Measurements from ENCODE around the gene PLEKHA6.

The PLEKHA6 gene

DNA sequence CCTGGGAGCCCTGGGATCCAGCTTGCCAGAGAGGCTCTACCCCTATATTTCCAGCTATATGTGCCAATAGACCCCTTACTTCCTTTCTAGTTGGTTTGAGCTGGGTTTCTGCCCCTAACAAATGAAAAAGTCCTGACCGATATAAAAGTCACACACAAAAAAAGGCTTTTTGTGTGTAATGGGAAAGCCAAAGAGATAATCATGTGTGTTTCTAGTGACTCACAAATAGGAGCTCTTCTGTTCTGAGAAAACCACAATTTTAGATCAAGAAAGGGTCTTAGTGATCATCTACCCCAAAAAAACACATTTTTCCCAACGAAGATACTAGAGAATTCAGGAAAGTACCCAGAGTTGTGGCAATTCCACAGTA lies 23.0 kb upstream of the PLEKHA6 start:
- no peak for DNase-seq

DNA sequence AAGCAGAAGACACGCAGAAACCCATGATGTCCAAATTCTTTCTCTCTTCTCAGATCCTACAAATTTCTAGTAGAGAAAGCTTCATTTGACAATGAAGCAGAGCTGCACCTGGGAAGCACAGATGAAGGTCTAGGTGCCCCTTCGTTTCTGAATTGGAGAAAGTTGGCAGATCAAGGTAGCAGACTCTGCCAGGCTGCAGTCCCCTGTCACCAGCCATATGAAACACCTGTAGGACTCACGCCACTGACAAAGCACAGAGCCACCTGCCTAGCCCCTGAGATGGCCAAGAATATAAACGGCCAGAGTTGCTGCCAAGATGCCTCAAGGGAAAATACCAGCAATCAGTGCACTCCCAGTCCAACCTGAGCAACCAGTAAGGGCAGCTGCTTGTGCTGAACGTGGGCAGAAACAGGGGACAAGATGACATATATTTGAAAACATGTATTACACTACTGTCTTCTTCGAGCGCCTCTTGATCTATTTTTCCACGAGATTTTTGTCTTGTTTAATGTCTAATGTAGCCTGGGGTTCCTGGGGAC lies 20.6 kb upstream of the PLEKHA6 start:
- no peak for DNase-seq

DNA sequence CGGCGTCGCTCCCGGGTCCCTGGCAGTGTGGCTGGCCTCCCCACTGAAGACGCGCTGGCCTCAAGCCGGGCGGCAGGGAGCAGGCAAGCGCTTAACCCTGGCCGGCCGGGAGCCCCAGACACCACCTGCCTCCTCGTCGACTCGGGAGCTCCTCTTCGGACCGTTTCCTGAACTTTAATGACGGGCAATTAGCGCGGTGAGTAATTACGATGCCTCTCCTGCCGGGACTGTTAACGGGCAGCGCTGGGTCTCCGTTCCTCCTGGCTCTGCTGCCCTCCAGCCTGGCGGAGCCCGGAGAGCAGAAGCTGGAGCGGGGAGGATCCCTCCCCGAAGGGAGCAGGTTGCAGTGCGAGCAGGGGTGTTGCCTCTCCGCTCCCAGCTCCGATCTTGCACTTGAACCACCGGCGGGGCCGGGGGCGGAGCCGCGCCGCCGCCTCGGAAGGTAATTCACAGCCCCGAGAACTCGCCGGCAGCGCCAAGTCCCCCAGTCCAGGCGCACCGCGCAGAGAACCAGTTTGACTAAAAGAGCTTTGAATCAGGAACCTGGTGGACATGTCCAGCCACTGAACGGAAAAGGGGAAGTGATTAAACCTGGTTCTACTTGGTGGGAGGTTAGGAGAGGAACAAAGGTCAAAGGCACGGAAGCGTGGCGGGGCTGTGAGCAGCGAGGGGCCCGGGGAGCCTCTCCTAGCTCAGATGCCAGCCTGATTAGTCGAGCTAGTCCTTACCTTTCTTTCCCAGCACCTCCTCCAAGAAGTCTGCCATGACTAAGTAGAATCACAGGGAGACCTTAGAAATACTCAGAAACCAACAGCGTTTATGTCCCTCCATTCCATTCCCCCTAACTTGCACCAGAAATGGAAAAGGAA lies 18.3 kb upstream of the PLEKHA6 start:
- DNase-seq: peak in 2 of 4 experiments; percentile 23 to 46

DNA sequence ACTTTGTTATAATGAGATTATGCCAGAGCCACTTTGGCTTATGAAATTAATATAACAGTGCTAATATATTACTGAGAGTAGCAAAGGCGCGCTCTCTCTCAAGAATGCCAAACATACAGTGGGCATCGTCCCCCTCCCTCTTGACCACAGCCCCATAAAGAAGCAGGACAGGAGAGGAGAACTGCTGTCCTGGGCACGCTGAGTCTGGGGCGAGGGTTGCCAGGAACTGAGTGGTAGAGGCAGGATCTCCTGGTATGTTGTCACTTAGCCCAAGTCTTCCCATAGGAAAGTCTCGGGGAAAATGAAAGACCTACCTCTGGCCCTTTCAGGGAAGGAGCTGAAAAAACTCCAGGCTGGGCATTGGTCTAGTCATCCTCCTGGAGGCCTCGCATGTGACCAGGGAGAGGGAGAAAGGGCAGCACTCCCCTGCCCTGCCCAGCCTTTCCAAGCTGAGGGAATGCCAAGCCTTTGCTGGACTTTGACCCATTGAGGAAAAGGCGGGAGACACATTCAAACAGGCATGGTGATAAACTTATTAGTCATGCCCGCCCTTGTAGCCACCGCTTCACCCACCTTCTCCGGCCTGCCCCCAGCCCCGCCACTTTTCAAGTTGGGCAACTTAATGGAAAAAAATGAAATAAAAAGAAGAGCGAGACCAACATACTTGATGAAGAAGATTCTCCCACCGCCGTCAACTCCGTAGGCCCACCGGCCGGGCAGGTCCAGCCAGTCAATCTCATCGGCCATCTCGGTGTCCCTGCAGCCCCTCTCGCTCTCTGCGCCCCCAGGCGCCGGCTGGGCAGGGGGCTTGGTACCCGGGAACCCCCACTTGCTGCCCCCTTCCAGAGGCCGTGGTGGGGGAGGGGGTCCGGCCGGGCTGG lies 17.4 kb upstream of the PLEKHA6 start:
- no peak for DNase-seq

DNA sequence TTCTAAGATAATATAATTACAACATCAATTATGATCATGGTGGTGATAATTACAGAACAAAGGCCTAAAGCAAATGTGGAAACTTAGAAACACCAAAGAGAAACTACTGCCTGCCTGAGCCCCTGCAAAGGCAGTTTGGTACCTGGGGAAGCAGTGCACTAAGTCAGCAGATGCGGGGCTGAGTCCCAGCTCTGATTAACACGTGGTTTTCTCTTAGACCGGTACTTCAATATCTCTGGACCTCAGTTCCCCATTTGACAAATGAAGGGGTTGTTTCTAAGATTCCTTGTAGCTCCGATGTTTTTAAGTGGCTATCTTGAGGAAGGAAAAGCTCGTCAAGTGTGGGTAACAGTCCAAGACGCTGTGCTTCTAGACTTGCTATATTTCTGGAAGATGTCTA lies 16.7 kb upstream of the PLEKHA6 start:
- DNase-seq: no peak

DNA sequence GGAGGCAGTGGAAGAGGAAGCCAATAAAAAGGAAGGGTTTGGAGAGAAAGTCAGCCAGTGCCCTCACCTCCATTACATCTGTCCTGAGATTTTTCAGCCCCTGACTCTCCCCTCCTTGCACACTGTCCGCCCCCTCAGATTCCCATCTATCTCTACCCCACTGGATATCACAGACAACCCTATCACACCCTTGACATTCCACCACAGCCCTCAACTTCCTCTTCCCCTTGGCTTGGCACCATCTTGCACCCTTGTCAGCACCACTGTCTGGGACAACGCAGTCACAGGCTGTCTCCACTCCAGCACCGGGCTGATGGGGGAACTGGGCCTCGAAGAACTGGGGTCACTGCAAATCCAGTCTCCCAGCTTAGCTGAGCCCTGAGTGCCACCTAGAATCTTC lies 14.2 kb upstream of the PLEKHA6 start:
- no peak for DNase-seq

DNA sequence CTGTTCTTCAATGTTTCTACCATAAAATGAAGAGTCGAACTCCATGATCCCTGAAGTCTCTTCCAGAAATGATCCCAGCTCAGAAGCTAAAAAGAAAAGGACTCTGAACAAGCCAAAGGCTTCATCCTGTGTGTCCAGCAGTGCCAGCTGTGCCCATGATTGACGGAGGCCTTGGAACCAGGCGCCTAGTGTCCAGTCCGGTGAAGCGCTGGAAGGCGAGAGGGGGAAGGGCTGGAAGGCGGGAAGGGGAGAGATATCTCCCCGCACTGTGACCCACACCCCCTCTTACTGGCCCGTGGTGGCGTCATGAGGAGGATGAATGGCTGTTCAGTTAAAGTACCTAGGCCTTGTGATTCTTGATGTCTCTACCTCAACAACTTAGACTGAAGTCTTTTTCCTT lies 10.4 kb upstream of the PLEKHA6 start:
- no peak for DNase-seq

DNA sequence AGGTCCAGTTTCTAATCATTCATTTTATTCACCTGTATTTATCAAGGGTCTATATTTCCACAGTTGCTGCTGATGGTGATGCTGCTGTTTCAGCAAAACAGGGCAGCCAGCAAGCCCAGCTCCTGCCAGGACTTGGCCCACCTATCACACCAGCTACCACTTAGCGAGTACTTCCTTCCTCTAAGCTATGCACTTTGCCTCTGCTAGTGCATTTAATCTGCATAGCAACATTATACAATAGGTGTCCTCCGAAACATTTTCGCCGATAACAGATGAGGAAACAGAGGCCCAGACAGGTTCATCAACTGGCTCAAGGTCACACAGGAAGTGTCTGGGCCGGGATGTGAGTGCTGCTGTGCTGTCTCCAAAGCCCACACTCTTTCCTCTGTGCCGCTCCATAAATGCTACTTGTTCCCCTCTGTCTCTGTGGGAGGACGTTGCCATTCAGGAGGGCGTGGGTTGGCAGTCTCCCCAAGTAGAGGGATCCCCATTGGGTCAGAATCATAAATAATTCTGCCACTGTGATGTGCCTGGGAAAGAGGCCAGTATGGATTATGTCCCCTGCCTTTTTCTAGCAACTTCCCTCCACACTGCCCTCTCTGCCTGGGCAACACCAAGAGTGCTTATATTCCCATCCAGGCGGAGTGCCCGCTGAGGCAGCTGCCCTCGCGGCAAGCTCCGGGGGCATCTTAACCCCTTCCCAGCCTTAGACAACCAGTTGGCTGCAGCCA lies 9.4 kb upstream of the PLEKHA6 start:
- no peak for DNase-seq

DNA sequence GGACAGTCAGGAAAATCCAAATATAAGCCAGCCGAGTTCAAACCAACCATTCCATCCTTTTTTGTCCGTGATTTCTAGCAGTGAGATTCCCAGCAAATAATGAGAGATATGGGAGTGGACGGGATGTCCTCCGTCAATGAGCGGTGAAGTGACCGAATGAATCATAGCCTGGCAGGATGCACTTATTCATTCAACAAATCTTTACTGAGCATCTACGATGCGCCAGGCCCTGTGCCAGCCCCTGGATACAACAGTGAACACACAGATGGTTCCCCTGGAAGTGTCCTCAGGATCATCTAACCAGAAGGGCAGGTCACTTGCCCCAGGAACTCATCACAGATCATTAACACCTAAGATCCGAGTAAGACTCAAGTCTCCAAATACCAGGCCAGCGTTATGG lies 8.2 kb upstream of the PLEKHA6 start:
- DNase-seq: no peak

DNA sequence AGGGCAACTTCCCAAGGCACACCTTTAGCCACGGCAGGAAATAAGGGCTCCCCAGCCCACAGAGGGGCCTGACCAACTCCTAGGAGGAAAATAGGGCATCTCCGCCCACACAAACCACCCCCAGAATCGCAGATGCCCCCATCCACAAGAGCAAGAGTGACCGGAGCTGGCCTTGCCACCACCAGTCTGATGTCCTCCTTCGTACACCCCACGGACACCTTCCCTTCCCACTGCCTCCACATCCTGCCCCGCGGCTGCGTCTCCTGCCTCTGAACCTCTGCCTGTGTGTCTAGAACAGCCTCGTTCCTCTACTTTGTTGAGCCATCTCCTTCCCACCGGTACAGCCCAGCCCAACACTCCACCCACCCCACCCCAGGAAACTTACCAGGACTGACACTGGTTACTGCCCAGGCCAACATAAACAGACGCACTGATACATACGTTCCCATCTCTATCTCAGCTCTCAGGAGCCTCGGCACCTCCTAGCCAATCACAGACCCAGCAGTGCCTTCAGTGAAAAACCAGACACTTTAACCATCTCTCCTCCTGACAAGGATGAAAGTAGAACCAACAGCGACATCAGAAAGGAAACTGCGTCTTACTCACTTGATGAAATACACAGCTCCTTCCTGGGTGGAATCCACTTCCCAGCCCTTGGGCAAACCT lies 7.6 kb upstream of the PLEKHA6 start:
- DNase-seq: no peak

DNA sequence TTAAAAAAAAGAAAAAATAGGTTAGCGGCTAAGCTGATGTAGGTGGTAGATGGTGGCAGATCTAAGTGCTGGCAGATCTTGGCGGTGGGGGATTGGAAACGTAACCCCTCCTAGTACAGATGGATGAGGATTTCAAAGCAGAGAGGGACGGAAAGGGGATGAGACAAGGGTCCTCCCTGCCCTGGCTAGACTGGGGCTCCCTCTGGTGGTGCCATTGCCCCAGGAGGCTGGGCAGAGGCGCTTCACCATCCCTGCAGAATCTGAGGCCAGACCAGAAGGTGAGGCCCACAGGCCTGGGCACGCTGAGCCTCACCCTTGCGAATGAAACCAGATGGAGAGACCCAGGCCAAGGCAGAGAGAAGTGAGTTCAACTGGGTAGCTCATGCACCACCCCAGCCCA lies 7.0 kb upstream of the PLEKHA6 start:
- no peak for DNase-seq

DNA sequence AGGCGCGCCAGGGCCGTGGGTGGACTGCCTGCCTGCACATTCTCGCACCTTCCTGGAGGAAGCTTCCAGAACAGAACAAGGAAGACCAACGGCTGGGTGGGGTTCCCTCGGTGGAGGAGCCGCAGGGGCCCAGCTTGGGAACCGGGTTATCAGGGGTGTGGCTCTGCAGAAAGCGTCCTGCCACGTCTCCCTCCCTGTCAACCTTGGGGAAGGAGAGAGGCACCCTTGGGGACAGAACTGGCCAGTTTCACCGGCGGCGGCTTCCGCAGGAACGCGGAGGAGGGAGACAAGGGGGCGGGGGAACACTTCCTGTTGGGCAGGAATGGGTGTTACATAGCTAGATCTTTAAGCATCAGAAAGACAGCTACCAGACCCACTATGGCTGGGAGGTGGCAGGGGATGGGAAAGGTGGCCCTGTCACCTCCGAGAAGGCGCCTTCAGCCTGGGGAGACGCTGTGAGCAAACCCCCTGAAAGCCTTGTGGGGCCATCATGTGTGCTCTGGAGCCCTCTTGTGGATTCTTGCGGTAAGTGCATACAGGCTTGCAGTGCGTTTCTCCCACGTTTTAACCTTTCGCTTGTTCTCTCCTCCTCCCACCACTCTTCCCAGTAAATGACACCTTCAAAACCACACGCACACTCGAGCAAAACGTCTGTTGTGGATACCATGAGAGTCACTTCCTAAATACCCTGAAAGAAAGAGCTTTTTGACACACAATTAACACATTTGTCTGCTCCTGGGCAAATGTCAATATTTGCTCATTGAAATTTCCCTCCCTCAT lies 3.8 kb upstream of the PLEKHA6 start:
- peak in 3 of 4 experiments; percentile 29 to 59 (median 30) for DNase-seq

DNA sequence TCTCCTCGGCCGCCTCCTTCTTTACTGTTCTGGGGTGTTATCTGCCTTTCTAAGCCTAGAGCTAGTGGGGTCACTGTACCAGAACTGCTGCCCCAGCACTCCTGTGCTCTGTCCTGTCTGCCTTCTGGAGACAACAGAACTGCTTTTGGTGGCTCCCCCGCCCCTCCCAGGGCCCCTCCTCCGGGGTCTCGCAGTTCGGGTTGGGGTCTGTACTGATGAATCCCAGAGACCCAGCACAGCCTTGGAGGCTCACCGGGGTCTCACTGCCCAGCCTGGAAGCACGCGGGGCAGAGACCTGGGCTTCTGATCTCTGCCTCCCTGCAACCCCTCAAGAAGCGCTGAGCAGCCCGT lies 3.2 kb upstream of the PLEKHA6 start:
- DNase-seq: no peak

DNA sequence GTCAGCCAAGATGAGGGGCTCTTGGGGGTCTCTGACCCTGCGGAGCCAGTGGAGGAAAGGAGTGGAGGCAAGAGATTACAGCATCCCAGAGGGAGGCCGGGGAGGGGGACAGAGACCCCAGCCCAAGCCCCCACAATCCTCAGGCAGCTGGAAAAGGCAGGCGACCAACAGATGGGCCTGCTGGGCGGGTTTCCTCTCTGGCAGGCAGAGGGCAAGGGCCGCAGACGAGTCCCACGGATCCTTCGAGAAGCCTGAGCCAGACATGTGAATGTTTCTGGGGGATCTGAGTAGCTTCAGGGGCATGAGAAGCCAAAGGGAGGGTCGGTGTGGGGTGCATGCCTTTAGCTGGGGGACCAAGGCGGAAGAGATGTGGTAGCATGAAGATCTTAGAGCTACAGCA lies 2.1 kb upstream of the PLEKHA6 start:
- DNase-seq: no peak

DNA sequence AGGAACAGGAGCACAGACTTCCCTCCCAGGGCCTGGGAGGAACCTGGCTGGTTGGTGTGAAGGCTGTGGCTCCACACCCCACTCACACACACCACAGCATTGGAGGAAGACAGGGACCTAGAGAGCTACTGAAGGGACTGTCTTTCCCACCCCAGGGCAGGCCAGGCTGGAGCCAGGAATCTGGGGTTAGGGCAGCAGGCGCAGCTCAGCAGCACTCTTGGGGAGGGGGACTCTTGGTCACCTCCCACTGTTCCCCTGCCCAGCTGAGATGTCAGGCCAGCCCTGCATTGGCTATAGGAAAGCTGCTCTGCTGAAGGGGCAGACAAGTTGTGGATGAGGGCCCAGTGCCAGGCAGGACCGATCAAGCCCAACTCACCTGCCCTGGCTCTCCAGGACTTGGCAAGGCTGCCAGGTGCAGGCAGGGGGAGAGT lies 1.6 kb upstream of the PLEKHA6 start:
- no peak for DNase-seq

DNA sequence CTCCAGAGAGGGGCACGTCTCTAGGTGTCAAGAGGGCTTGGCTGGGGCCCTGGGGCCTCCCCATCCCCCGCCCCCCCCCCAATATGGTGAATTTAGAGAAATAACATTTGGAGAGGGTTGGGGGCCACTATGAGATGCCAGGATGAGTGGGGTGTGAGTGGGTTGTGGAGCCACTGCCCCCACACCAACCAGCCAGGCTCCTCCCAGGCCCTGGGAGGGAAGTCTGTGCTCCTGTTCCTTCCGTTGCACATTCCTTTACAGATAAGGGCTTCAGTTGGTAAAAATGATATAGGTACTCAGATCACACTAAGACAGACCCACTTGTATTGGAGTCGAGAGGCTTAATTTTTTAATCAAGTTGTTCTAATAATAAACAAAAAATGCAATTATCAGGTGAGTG lies 585 bp upstream of the PLEKHA6 start:
- DNase-seq: no peak

DNA sequence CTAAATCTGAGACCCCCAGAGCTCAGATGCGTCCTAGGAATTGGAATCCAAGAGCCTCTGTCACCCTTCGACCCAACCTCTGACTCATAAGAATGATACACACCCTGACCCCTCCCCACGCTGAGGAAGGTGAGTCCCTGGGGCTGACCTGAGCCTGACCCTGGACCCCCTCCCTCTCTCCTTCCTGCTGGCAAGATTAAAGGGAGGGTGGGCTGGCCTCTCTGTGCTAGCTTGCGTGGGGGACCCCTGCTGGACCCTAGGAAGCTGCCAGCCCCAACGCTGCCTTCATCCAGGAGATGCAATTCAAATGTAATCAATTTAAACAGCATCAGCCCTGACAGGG lies 627 bp downstream of the PLEKHA6 start:
- DNase-seq: no peak

DNA sequence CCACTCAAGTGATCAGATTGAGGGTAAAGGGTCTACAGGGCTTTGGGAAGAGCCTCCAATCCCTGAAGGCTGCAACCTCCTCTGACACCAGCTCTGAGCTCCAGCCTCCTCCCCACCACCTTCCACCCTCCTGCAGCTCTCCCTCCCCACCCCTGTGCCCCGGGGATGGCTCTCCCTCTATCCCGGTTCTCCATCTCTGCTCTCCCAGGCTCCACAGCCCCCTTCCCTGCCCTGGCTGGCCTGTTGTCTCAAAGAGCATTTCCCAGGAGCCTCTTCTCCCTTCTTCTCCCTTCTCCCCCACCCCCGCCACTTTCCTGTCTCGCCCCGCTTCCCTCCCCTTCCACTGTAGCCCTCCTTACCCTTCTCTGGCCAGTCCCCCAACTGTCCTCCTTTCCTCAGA lies 1.1 kb downstream of the PLEKHA6 start:
- no peak for DNase-seq

DNA sequence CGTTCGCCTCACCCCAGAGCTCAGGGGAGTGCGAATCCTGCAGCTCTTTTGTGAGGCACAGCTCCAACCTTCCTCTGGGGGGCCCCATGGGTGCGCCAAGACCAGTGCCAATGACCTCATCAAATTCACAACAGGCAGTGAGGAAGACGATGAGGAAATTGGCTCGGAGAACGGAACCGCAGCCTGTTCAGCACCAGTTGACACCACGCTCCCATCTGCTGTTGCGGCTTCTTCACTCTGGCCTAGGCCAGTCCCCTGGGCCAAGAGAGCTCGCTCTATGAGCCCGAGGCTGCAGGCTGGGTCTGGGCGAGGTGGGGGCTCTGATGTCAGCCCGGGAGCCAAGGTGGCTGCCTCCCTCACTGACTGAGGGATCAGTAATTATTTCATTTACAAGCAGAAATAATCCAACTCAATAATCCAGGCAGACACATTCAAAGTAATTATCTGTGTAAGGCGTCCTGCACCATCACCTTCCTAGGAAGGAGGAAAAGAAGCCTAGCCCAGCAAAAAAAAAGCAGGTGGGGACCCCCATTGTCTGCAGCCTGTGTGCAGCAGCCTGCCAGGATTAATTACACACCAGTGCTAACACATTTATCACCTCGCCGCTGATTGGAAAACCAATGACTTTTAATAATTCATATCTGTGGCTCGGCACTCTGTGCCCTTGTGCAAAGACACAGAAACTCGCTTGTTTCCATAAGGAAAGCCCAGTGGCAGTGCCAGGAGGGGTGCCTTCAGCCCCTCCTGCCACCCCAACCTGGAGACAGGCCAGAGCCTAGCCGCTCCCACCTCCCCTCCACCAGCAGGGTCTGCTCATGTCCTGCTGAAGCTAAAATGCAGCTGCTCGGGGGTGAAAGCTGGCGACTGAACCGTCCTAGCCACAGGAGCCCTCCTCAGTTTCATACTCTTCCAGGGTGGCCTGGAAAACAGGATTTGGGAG lies 1.9 kb downstream of the PLEKHA6 start:
- DNase-seq: no peak

DNA sequence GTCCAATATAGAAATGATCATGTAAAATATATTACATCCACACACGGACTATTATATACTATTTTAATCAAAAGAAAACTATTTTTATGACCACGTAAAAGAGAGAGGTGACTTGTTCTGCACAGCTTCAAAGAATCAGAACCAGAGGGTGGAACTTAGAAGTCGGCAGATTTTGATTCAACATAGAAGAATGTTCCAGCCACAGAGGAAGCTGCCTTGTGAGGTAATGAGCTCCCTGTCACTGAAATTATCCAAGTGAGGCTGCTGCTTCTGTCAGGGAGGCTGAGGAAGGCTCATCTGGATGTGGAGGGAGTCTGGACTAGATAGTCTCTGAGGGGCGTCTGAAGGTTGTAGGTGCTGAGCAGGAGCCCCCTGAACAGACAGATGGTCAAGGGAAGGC lies 2.7 kb downstream of the PLEKHA6 start:
- DNase-seq: no peak

DNA sequence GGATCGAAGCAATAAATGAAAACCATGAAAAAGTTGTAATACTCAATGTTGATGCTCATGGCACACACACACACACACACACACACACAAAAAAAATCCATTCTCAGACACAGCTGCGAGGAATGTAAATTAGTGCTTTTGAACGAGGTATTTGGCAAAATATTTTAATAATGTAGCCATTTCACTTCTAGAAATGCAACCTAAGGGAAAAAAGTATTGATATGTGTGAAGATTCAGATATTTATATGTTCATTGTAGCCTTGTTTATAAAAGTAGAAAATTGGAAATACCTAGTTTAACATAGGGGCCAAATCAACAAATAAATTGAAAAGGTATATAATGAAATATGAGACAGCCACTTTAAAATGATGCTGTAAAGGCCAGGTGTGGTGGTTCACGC lies 3.8 kb downstream of the PLEKHA6 start:
- DNase-seq: no peak
